Immature natural killer cell (primary cell): ENCODE data around the gene TPX2. TPM values are rescaled to one million over a fixed set of nuclear protein-coding genes. Genes with fewer than 3 reads are reported as not detected.
"Not testable (repeated sequence)": the region's sequence is repeated elsewhere in the genome, so short reads cannot be mapped to it uniquely, and the experiment has no call there.

Source experiments
- DNase-seq, 3 donors: peaks; one replicate each; pipeline ENCODE4 v3.0.0; 2022; ENCODE audit warnings: mixed read lengths in 1 of 3
- H3K27ac Mint-ChIP-seq, 6 donors: one replicate each; pipeline ENCODE4 v1.8.0; 2020; ENCODE audit warnings: mixed read lengths in 6 of 6, mild to moderate bottlenecking in 5 of 6, inconsistent platforms in 4 of 6, moderate library complexity in 3 of 6
- H3K27me3 Mint-ChIP-seq, 3 donors: one replicate each; pipeline ENCODE4 v1.8.0; 2020 to 2021; ENCODE audit warnings: low read depth in 3 of 3, mild to moderate bottlenecking in 3 of 3, mixed read lengths in 3 of 3, moderate library complexity in 3 of 3, inconsistent platforms in 1 of 3
- H3K36me3 Mint-ChIP-seq, 3 donors: one replicate each; pipeline ENCODE4 v1.8.0; 2020; ENCODE audit warnings: mixed read lengths in 3 of 3, inconsistent platforms in 2 of 3, mild to moderate bottlenecking in 2 of 3
- H3K4me1 Mint-ChIP-seq, 2 donors: one replicate each; pipeline ENCODE4 v1.8.0; 2020; ENCODE audit warnings: inconsistent platforms in 2 of 2, mild to moderate bottlenecking in 2 of 2, mixed read lengths in 2 of 2, moderate library complexity in 1 of 2
- H3K4me3 Mint-ChIP-seq, 5 donors: one replicate each; pipeline ENCODE4 v1.8.0; 2020; ENCODE audit warnings: mild to moderate bottlenecking in 5 of 5, mixed read lengths in 5 of 5, inconsistent platforms in 3 of 5, moderate library complexity in 3 of 5
- H3K9me3 Mint-ChIP-seq, 6 donors: one replicate each; pipeline ENCODE4 v1.8.0; 2020; ENCODE audit warnings: mild to moderate bottlenecking in 6 of 6, mixed read lengths in 6 of 6, inconsistent platforms in 4 of 6, moderate library complexity in 3 of 6
- polyA plus RNA-seq, 3 donors: library from polyadenylated mRNA; unstranded; fragments of 300-500 nt; fragmentation: Illumina TruSeq; gene quantifications; one replicate each; pipeline ENCODE4 v1.2.3, GENCODE V29; 2021

The TPX2 gene
- polyA plus RNA-seq, 3 donors from 2014 or later = 1.2 to 3.0 (median 1.8) TPM

- Mint-ChIP-seq H3K9me3 (no peaks in the 10 kb centered on the region), H3K4me3 (no peak overlapping the region), H3K27ac (no peak overlapping the region), H3K36me3 (no peaks in the 10 kb centered on the region), H3K27me3 (peaks cover 1 to 4% (median 2%) of the 10 kb centered on the region in 3 donors), H3K4me1 (no peaks in the 10 kb centered on the region)
- DNase-seq = no peak
These were observed 74.5 kb downstream of the TPX2 start for GRCh38 chr20:31813611-31814010.

- H3K4me3 Mint-ChIP-seq, H3K9me3 Mint-ChIP-seq, DNase-seq, H3K4me1 Mint-ChIP-seq, H3K27ac Mint-ChIP-seq, H3K27me3 Mint-ChIP-seq, H3K36me3 Mint-ChIP-seq: not testable (repeated sequence)
These were observed 75.1 kb downstream of the TPX2 start for GRCh38 chr20:31814142-31814541.

GRCh38 chr20:31815408-31816188 is 76.5 kb downstream of the TPX2 start:
- Mint-ChIP-seq H3K36me3 (no peaks in the 10 kb centered on the region), H3K4me3 (no peak overlapping the region), H3K27me3 (peaks cover 0 to 4% (median under 1%) of the 10 kb centered on the region in 3 donors), H3K4me1 (no peaks in the 10 kb centered on the region), H3K27ac (no peak overlapping the region), H3K9me3 (no peaks in the 10 kb centered on the region)
- no peak for DNase-seq

- H3K4me3 Mint-ChIP-seq = no peak overlapping the region
These were observed 77.1 kb downstream of the TPX2 start for GRCh38 chr20:31816221-31816620.

GRCh38 chr20:31817461-31817860 is 78.4 kb downstream of the TPX2 start:
- H3K27me3 Mint-ChIP-seq = peaks cover 0 to 5% (median 2%) of the 10 kb centered on the region in 3 donors
- no peak overlapping the region for H3K27ac Mint-ChIP-seq
- H3K4me3 Mint-ChIP-seq = no peak overlapping the region
- no peaks in the 10 kb centered on the region for H3K9me3 Mint-ChIP-seq
- no peaks in the 10 kb centered on the region for H3K36me3 Mint-ChIP-seq
- no peak for DNase-seq
- no peaks in the 10 kb centered on the region for H3K4me1 Mint-ChIP-seq

More at GRCh38 chr20:31816221-31816620, 77.1 kb downstream of the TPX2 start:
- H3K4me1 Mint-ChIP-seq = no peaks in the 10 kb centered on the region
- DNase-seq = no peak
- peaks cover 0 to 4% (median 2%) of the 10 kb centered on the region in 3 donors for H3K27me3 Mint-ChIP-seq
- no peaks in the 10 kb centered on the region for H3K36me3 Mint-ChIP-seq
- no peak overlapping the region for H3K27ac Mint-ChIP-seq
- H3K9me3 Mint-ChIP-seq = no peaks in the 10 kb centered on the region

- Mint-ChIP-seq H3K36me3 (no peaks in the 10 kb centered on the region), H3K27ac (no peak overlapping the region), H3K4me3 (no peak overlapping the region), H3K9me3 (no peaks in the 10 kb centered on the region), H3K4me1 (no peaks in the 10 kb centered on the region), H3K27me3 (peaks cover 2 to 5% (median 4%) of the 10 kb centered on the region in 3 donors)
- no peak for DNase-seq
These were observed 79.4 kb downstream of the TPX2 start for GRCh38 chr20:31818376-31818908.

GRCh38 chr20:31819083-31819784 is 80.1 kb downstream of the TPX2 start, which contains the start of gene MYLK2:
Gene MYLK2 (plus strand): TSS chr20:31819356. CDS start chr20:31819581, 225 bp downstream.
- H3K27ac Mint-ChIP-seq = no peak within 1 kb of the TSS
- H3K9me3 Mint-ChIP-seq = no peaks in the 10 kb centered on the region
- no peaks in the 10 kb centered on the region for H3K4me1 Mint-ChIP-seq
- DNase-seq = no peak
- H3K36me3 Mint-ChIP-seq = no peaks in the 10 kb centered on the region
- peaks cover 2 to 7% (median 5%) of the 10 kb centered on the region in 3 donors for H3K27me3 Mint-ChIP-seq
- H3K4me3 Mint-ChIP-seq = no peak within 1 kb of the TSS

GRCh38 chr20:31820228-31820627 is 81.1 kb downstream of the TPX2 start:
- no peak overlapping the region for H3K4me3 Mint-ChIP-seq
- H3K27ac Mint-ChIP-seq = no peak overlapping the region
- H3K36me3 Mint-ChIP-seq = no peaks in the 10 kb centered on the region
- H3K9me3 Mint-ChIP-seq = no peaks in the 10 kb centered on the region
- no peaks in the 10 kb centered on the region for H3K4me1 Mint-ChIP-seq
- H3K27me3 Mint-ChIP-seq = peaks cover 2 to 7% (median 3%) of the 10 kb centered on the region in 3 donors
- no peak for DNase-seq

GRCh38 chr20:31821427-31821826 is 82.3 kb downstream of the TPX2 start:
- Mint-ChIP-seq H3K4me3 (no peak overlapping the region), H3K27ac (no peak overlapping the region), H3K4me1 (no peaks in the 10 kb centered on the region), H3K9me3 (no peaks in the 10 kb centered on the region), H3K27me3 (peaks cover 2 to 7% (median 3%) of the 10 kb centered on the region in 3 donors), H3K36me3 (no peaks in the 10 kb centered on the region)
- DNase-seq = no peak

GRCh38 chr20:31822421-31823330 is 83.6 kb downstream of the TPX2 start:
- H3K4me3 Mint-ChIP-seq = no peak overlapping the region
- H3K36me3 Mint-ChIP-seq = no peaks in the 10 kb centered on the region
- no peaks in the 10 kb centered on the region for H3K4me1 Mint-ChIP-seq
- peak; percentile 70 to 76 (median 74) for DNase-seq
- H3K27ac Mint-ChIP-seq = no peak overlapping the region
- no peaks in the 10 kb centered on the region for H3K9me3 Mint-ChIP-seq
- H3K27me3 Mint-ChIP-seq = peaks cover 2 to 7% (median 2%) of the 10 kb centered on the region in 3 donors

- Mint-ChIP-seq H3K4me3 (no peak overlapping the region), H3K9me3 (no peaks in the 10 kb centered on the region), H3K4me1 (no peaks in the 10 kb centered on the region), H3K36me3 (no peaks in the 10 kb centered on the region), H3K27ac (no peak overlapping the region), H3K27me3 (peaks cover 2 to 7% (median 2%) of the 10 kb centered on the region in 3 donors)
- no peak for DNase-seq
These were observed 84.5 kb downstream of the TPX2 start for GRCh38 chr20:31823360-31824124.

- Mint-ChIP-seq H3K4me3 (no peak overlapping the region), H3K4me1 (no peaks in the 10 kb centered on the region), H3K9me3 (no peaks in the 10 kb centered on the region), H3K27ac (no peak overlapping the region), H3K36me3 (no peaks in the 10 kb centered on the region), H3K27me3 (peaks cover 2 to 7% (median 2%) of the 10 kb centered on the region in 3 donors)
- DNase-seq = no peak
These were observed 85.0 kb downstream of the TPX2 start for GRCh38 chr20:31824125-31824485.
